Body of pancreas (tissue), 4 donors: ENCODE data around the gene PCDHGB1.

Experiments used
- POLR2A ChIP-seq, 3 donors: fragments of 450-650 bp; IDR thresholded peaks; one replicate each; pipeline ENCODE4 v1.6.1; 2016; ENCODE audit warnings: antibody characterized with exemption in 3 of 3, mild to moderate bottlenecking in 2 of 3
- TF ChIP-seq, protein P1 (sequence below), 7 experiments: fragments of 450-650 bp in 4 of 7; fragments of 200-600 bp in 3 of 7; sonication (generic) in 3 of 7; IDR thresholded peaks; one replicate each; pipeline ENCODE4 v1.5.1; 2016 to 2019; ENCODE audit warnings: antibody characterized with exemption in 7 of 7

DNA sequence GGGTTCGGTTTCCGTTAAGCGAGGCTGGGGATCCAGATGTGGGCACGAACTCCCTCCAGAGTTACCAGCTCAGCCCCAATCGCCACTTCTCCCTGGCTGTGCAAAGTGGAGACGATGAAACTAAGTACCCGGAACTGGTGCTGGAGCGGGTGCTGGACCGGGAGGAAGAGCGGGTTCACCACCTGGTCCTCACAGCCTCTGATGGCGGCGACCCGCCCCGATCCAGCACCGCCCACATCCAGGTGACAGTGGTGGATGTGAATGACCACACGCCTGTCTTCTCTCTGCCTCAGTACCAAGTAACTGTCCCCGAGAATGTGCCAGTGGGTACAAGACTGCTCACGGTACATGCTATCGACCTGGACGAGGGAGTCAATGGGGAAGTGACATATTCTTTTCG is 33.4 kb downstream of the PCDHGB1 start:
- TF ChIP-seq, protein P1, sequence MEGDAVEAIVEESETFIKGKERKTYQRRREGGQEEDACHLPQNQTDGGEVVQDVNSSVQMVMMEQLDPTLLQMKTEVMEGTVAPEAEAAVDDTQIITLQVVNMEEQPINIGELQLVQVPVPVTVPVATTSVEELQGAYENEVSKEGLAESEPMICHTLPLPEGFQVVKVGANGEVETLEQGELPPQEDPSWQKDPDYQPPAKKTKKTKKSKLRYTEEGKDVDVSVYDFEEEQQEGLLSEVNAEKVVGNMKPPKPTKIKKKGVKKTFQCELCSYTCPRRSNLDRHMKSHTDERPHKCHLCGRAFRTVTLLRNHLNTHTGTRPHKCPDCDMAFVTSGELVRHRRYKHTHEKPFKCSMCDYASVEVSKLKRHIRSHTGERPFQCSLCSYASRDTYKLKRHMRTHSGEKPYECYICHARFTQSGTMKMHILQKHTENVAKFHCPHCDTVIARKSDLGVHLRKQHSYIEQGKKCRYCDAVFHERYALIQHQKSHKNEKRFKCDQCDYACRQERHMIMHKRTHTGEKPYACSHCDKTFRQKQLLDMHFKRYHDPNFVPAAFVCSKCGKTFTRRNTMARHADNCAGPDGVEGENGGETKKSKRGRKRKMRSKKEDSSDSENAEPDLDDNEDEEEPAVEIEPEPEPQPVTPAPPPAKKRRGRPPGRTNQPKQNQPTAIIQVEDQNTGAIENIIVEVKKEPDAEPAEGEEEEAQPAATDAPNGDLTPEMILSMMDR (IDR thresholded peaks at IDR 0.05), result no peak
- no peak for TF ChIP-seq POLR2A (IDR thresholded peaks at IDR 0.05)
